Breast epithelium (tissue), 4 donors: Measurements from ENCODE around the gene KPNB1. TPM values are rescaled to one million over a fixed set of nuclear protein-coding genes. Genes with fewer than 3 reads are reported as not detected.
A peak's percentile ranks its signal among the peaks of the same experiment; 100 is the strongest.

Source experiments
- DNase-seq, 2 donors: peaks; one replicate each; pipeline ENCODE4 v3.0.0-alpha.2; 2019; ENCODE audit warnings: low spot score in 2 of 2
- H3K27ac ChIP-seq, 2 donors: fragments of 200-600 bp; sonication (generic) in 1 of 2; one replicate each; pipeline ENCODE4 v1.5.1; 2016 to 2019; ENCODE audit warnings: mild to moderate bottlenecking in 1 of 2
- H3K27me3 ChIP-seq, 2 donors: fragments of 200-600 bp; sonication (generic) in 1 of 2; one replicate each; pipeline versions ENCODE4 v1.5.1 to v1.6.0; 2017 to 2019; ENCODE audit warnings: control low read depth in 1 of 2, mild to moderate bottlenecking in 1 of 2
- H3K36me3 ChIP-seq: fragments of 200-600 bp; one replicate; pipeline ENCODE4 v1.5.1; 2019
- H3K4me1 ChIP-seq, 2 donors: fragments of 200-600 bp; sonication (generic); one replicate each; pipeline ENCODE4 v1.5.1; 2016 to 2019; ENCODE audit warnings: control low read depth in 1 of 2
- H3K4me3 ChIP-seq, 3 donors: fragments of 200-600 bp; sonication (generic); 1 replicate in 2 of 3; 2 replicates in 1 of 3; pipeline ENCODE4 v1.5.1; 2016 to 2019; ENCODE audit warnings: mild to moderate bottlenecking in 3 of 3, moderate library complexity in 2 of 3
- H3K9me3 ChIP-seq, 2 donors: fragments of 200-600 bp; sonication (generic) in 1 of 2; one replicate each; pipeline ENCODE4 v1.5.1; 2016 to 2019; ENCODE audit warnings: control low read depth in 1 of 2
- CTCF ChIP-seq, 3 donors: fragments of 450-650 bp; IDR thresholded peaks; one replicate each; pipeline ENCODE4 v1.5.1; 2016 to 2017; ENCODE audit warnings: antibody characterized with exemption in 3 of 3, mild to moderate bottlenecking in 3 of 3, moderate library complexity in 3 of 3
- POLR2A ChIP-seq: fragments of 450-650 bp; IDR thresholded peaks from one replicate; pipeline ENCODE4 v1.6.1; 2016; ENCODE audit warnings: antibody characterized with exemption, mild to moderate bottlenecking, moderate library complexity
- POLR2AphosphoS5 ChIP-seq, 3 donors: sonication (generic); formaldehyde crosslinking; IDR thresholded peaks; one replicate each; pipeline ENCODE4 v1.6.1; 2017; ENCODE audit warnings: antibody characterized with exemption in 3 of 3
- intact Hi-C: fragments of 100-400 bp; cut with DNase I; formaldehyde crosslinking; loops from one replicate; pipeline ENCODE4 v1.15.1; 2023; ENCODE audit warnings: low total_unique reads
- total RNA-seq, 3 donors: library from RNA; depleted of rRNA; stranded (reverse); fragments of >200 nt; gene quantifications; one replicate each; pipeline ENCODE4 v1.1.0, GENCODE V29; 2016

KPNB1 gene
- total RNA-seq, 3 donors from 2014 or later = 148 to 238 (median 189) TPM

- TF ChIP-seq POLR2A (no peak), POLR2AphosphoS5 (IDR thresholded peaks at IDR 0.05) (no peak), CTCF (IDR thresholded peaks at IDR 0.05) (no peak)
- Histone ChIP-seq H3K36me3 (no peaks in the 10 kb centered on the region), H3K27ac (no peak overlapping the region), H3K27me3 (no peaks in the 10 kb centered on the region), H3K4me1 (peaks cover 0 to 7% of the 10 kb centered on the region in 2 donors), H3K9me3 (no peaks in the 10 kb centered on the region), H3K4me3 (no peak overlapping the region)
- no peak for DNase-seq
- intact Hi-C loops = no loop called here
Observed at GRCh38 chr17:47652570-47652969, 2.9 kb downstream of the KPNB1 start.

- intact Hi-C loops = no loop called here
- Histone ChIP-seq H3K36me3 (peaks cover 2% of the 10 kb centered on the region), H3K27ac (no peak overlapping the region), H3K4me3 (no peak overlapping the region), H3K9me3 (no peaks in the 10 kb centered on the region), H3K4me1 (peaks cover 0 to 7% of the 10 kb centered on the region in 2 donors), H3K27me3 (no peaks in the 10 kb centered on the region)
- DNase-seq = no peak
- no peak for TF ChIP-seq POLR2A
Observed at GRCh38 chr17:47653442-47653841, 3.7 kb downstream of the KPNB1 start.

GRCh38 chr17:47654991-47655390, 5.3 kb downstream of the KPNB1 start:
- no peaks in the 10 kb centered on the region for H3K27me3 ChIP-seq
- H3K9me3 ChIP-seq = no peaks in the 10 kb centered on the region
- intact Hi-C loops = no loop called here
- H3K36me3 ChIP-seq = peaks cover 5% of the 10 kb centered on the region
- H3K27ac ChIP-seq = no peak overlapping the region
- peak overlapping the region in 1 of 3 donors; percentile 13 for H3K4me3 ChIP-seq
- peaks cover 0 to 7% of the 10 kb centered on the region in 2 donors for H3K4me1 ChIP-seq
- DNase-seq = no peak
- TF ChIP-seq POLR2A = no peak
- no peak for TF ChIP-seq POLR2AphosphoS5 (IDR thresholded peaks at IDR 0.05)
- TF ChIP-seq CTCF (IDR thresholded peaks at IDR 0.05) = no peak

- Histone ChIP-seq H3K27me3 (no peaks in the 10 kb centered on the region), H3K4me1 (no peaks in the 10 kb centered on the region), H3K36me3 (peaks cover 5% of the 10 kb centered on the region), H3K9me3 (no peaks in the 10 kb centered on the region), H3K4me3 (no peak overlapping the region), H3K27ac (no peak overlapping the region)
- intact Hi-C loops = no loop called here
- TF ChIP-seq POLR2AphosphoS5 (IDR thresholded peaks at IDR 0.05) (no peak), CTCF (IDR thresholded peaks at IDR 0.05) (no peak), POLR2A (no peak)
- DNase-seq = no peak
Observed at GRCh38 chr17:47660064-47660492, 10.4 kb downstream of the KPNB1 start.

GRCh38 chr17:47663912-47664623, 14.3 kb downstream of the KPNB1 start:
- H3K27ac ChIP-seq = no peak overlapping the region
- no peaks in the 10 kb centered on the region for H3K9me3 ChIP-seq
- H3K36me3 ChIP-seq = no peaks in the 10 kb centered on the region
- H3K27me3 ChIP-seq = no peaks in the 10 kb centered on the region
- intact Hi-C loops = no loop called here
- no peaks in the 10 kb centered on the region for H3K4me1 ChIP-seq
- DNase-seq = peak in 1 of 2 donors; percentile 40
- H3K4me3 ChIP-seq = no peak overlapping the region
- TF ChIP-seq CTCF (IDR thresholded peaks at IDR 0.05) (peak; percentile 53 to 66 (median 58)), POLR2A (no peak)
